HG02852 (cell line): ENCODE data around the gene RNF20.
"Not testable (repeated sequence)": the region's sequence is repeated elsewhere in the genome, so short reads cannot be mapped to it uniquely, and the experiment has no call there.

Experiments
- ATAC-seq: cut with Tn5 transposase; IDR thresholded peaks from one replicate; pipeline ENCODE4 v1.9.1; 2021; ENCODE audit warnings: mild to moderate bottlenecking, moderate library complexity; ENCODE audit not compliant: unreplicated experiment

Gene RNF20

GRCh38 chr9:101587332-101588043 lies 53.8 kb downstream of the RNF20 start:
- ATAC-seq: no peak

GRCh38 chr9:101590074-101590473 lies 56.4 kb downstream of the RNF20 start:
- ATAC-seq: not testable (repeated sequence)

- ATAC-seq: no peak
These were observed 57.2 kb downstream of the RNF20 start for GRCh38 chr9:101590901-101591300.

GRCh38 chr9:101591787-101592446 lies 58.3 kb downstream of the RNF20 start:
- ATAC-seq: no peak

- no peak for ATAC-seq
These were observed 59.1 kb downstream of the RNF20 start for GRCh38 chr9:101592788-101593187.

GRCh38 chr9:101593345-101593744 lies 59.7 kb downstream of the RNF20 start:
- no peak for ATAC-seq

- no peak for ATAC-seq
These were observed 61.1 kb downstream of the RNF20 start, which contains the start of gene PPP3R2 for GRCh38 chr9:101594796-101595195. Gene PPP3R2, minus strand, starts transcription at chr9:101594969. Its CDS starts 48 bp downstream, at chr9:101594921.

GRCh38 chr9:101601904-101602765 lies 68.5 kb downstream of the RNF20 start:
- ATAC-seq: peak; percentile 66

- no peak for ATAC-seq
These were observed 70.6 kb downstream of the RNF20 start for GRCh38 chr9:101604296-101604695.

- ATAC-seq: no peak
These were observed 71.9 kb downstream of the RNF20 start for GRCh38 chr9:101605547-101605946.
